Tibial nerve (tissue), 4 donors: ENCODE data around the gene VRK3.
"Not testable (repeated sequence)": the region's sequence is repeated elsewhere in the genome, so short reads cannot be mapped to it uniquely, and the experiment has no call there.

Source experiments
- EP300 ChIP-seq, 2 donors: sonication (generic); formaldehyde crosslinking; IDR thresholded peaks; one replicate each; pipeline ENCODE4 v1.6.1; 2017; ENCODE audit warnings: antibody characterized with exemption in 2 of 2, mild to moderate bottlenecking in 1 of 2
- POLR2A ChIP-seq, 2 donors: fragments of 450-650 bp; IDR thresholded peaks; one replicate each; pipeline ENCODE4 v1.6.1; 2017; ENCODE audit warnings: antibody characterized with exemption in 2 of 2, mild to moderate bottlenecking in 2 of 2, moderate library complexity in 2 of 2
- TF ChIP-seq, protein P1 (sequence below), 5 experiments: fragments of 200-600 bp in 3 of 5; fragments of 450-650 bp in 2 of 5; sonication (generic) in 3 of 5; IDR thresholded peaks; one replicate each; pipeline ENCODE4 v1.5.1; 2016 to 2019; ENCODE audit warnings: antibody characterized with exemption in 5 of 5, mild to moderate bottlenecking in 3 of 5, moderate library complexity in 2 of 5

DNA sequence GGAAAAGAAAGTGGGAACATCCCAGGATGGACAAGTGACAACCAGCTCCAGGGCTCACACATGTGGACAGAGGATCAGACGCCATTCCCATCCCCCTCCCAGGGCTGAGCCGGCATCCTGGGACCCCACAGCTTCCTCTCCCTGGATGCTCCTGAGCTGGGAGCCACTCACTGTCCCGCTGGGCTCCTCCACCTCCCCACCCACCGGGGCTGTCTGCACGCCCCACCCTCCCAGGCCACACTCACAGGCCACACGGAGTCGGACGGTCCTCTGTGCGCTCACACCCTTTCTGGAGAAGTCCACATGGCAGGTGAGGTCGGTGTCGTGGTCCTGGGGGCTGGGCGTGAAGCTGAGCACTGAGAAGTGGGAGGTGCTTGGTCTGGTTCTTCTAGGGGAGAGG, 65.3 kb downstream of the VRK3 start:
- TF ChIP-seq EP300, POLR2A (IDR thresholded peaks at IDR 0.05): not testable (repeated sequence)
- TF ChIP-seq, protein P1, sequence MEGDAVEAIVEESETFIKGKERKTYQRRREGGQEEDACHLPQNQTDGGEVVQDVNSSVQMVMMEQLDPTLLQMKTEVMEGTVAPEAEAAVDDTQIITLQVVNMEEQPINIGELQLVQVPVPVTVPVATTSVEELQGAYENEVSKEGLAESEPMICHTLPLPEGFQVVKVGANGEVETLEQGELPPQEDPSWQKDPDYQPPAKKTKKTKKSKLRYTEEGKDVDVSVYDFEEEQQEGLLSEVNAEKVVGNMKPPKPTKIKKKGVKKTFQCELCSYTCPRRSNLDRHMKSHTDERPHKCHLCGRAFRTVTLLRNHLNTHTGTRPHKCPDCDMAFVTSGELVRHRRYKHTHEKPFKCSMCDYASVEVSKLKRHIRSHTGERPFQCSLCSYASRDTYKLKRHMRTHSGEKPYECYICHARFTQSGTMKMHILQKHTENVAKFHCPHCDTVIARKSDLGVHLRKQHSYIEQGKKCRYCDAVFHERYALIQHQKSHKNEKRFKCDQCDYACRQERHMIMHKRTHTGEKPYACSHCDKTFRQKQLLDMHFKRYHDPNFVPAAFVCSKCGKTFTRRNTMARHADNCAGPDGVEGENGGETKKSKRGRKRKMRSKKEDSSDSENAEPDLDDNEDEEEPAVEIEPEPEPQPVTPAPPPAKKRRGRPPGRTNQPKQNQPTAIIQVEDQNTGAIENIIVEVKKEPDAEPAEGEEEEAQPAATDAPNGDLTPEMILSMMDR (IDR thresholded peaks at IDR 0.05) = not testable (repeated sequence)
